ENCODE measurements around the gene TROAP. TPM values are rescaled to one million over a fixed set of nuclear protein-coding genes. Genes with fewer than 3 reads are reported as not detected.

TROAP gene
- total RNA-seq, 1 experiment from 2014 or later: 135 TPM

DNA sequence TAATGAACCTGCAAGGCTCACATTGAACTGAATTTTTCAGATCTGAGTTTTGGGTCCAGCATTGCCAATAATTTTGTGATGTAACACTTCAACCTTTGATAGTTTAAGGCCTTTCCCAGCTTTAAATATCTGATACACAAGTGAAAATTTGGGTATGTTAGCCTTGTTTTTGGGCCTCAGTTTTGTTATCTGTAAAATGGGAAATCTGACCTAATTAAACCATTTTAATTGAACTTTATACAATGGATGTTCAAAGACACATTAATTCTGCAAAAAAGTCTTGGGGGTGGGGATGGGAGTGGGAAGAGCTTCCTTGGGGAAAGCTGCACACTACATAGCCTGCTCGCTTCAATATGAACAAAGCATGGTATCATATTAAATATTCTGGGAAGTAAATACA, 39.0 kb downstream of the TROAP start:
- CTCF ChIA-PET: interaction anchor here (0.8 to 1.3 kb wide), 4 partner anchors 14 to 152 kb away, joined by 3 to 4 read pairs (median 4); no protein-coding TSS in a partner anchor

DNA sequence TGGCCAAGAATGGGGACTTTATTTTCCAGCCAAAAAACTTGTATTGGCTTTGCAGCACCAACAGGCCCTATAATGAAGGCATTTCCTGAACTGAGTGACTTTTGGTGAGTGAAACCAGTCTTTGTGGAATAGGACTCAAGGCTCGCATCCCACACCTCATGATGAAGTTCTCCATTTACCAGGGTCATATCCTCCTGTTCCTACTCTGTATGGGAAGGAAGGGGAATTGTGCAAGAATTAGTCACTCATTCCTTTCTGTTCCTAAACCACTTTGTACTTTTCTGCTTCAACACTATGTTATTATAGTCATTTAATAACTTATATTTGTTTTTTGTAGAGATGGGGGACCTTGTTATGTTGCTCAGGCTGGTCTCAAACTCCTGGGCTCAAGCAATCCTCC, 41.9 kb downstream of the TROAP start:
- TF ChIP-seq, protein P1, sequence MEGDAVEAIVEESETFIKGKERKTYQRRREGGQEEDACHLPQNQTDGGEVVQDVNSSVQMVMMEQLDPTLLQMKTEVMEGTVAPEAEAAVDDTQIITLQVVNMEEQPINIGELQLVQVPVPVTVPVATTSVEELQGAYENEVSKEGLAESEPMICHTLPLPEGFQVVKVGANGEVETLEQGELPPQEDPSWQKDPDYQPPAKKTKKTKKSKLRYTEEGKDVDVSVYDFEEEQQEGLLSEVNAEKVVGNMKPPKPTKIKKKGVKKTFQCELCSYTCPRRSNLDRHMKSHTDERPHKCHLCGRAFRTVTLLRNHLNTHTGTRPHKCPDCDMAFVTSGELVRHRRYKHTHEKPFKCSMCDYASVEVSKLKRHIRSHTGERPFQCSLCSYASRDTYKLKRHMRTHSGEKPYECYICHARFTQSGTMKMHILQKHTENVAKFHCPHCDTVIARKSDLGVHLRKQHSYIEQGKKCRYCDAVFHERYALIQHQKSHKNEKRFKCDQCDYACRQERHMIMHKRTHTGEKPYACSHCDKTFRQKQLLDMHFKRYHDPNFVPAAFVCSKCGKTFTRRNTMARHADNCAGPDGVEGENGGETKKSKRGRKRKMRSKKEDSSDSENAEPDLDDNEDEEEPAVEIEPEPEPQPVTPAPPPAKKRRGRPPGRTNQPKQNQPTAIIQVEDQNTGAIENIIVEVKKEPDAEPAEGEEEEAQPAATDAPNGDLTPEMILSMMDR (IDR thresholded peaks at IDR 0.05; ENCODE audit: insufficient read depth in 1 of 2, low read depth in 1 of 2, low read length in 1 of 2, severe bottlenecking in 1 of 2, unreplicated experiment in 1 of 2): no peak
- BruUV-seq (replicated peaks): no TSS peak
- peaks cover 12% of the 10 kb centered on the region for H3K36me3 Mint-ChIP-seq (ENCODE audit: insufficient read depth, unreplicated experiment)
- H3K4me3 Mint-ChIP-seq (ENCODE audit: unreplicated experiment): no peak overlapping the region
- no peaks in the 10 kb centered on the region for H3K9me3 ChIP-seq
- H3K36me3 ChIP-seq (ENCODE audit: control insufficient read depth, insufficient read depth, low read length): no peaks in the 10 kb centered on the region
- peaks cover 13% of the 10 kb centered on the region for H3K4me1 ChIP-seq
- no peaks in the 10 kb centered on the region for H3K27me3 Mint-ChIP-seq (ENCODE audit: insufficient read depth, unreplicated experiment)
- DNase-seq: no peak
- intact Hi-C loops (cut with micrococcal nuclease; ENCODE audit: unreplicated experiment): no loop called here
- H3K4me3 ChIP-seq (ENCODE audit: low read depth, low read length): no peak overlapping the region
- H3K27ac Mint-ChIP-seq (ENCODE audit: unreplicated experiment): no peak overlapping the region
- POLR2A ChIA-PET: no interaction called here
- no peaks in the 10 kb centered on the region for H3K27me3 ChIP-seq (replicated peaks; ENCODE audit: control insufficient read depth, insufficient read depth, low read length)
- H3K9me3 Mint-ChIP-seq (ENCODE audit: unreplicated experiment): no peaks in the 10 kb centered on the region
- H3K4me1 Mint-ChIP-seq (ENCODE audit: low read depth, unreplicated experiment): no peaks in the 10 kb centered on the region
- CTCF ChIA-PET: interaction anchor here (0.6 kb wide), 1 partner anchor 33 kb away, joined by 3 read pairs; no protein-coding TSS in a partner anchor

More for the DNA sequence above, 39.0 kb downstream of the TROAP start:
- TF ChIP-seq, protein P1 (IDR thresholded peaks at IDR 0.05; ENCODE audit: insufficient read depth in 1 of 2, low read depth in 1 of 2, low read length in 1 of 2, severe bottlenecking in 1 of 2, unreplicated experiment in 1 of 2): no peak
- intact Hi-C loops (cut with micrococcal nuclease; ENCODE audit: unreplicated experiment): no loop called here
- BruUV-seq (replicated peaks): no TSS peak
- Histone ChIP-seq H3K36me3 (ENCODE audit: control insufficient read depth, insufficient read depth, low read length) (no peaks in the 10 kb centered on the region), H3K4me3 (ENCODE audit: low read depth, low read length) (no peak overlapping the region), H3K27me3 (replicated peaks; ENCODE audit: control insufficient read depth, insufficient read depth, low read length) (no peaks in the 10 kb centered on the region), H3K9me3 (no peaks in the 10 kb centered on the region), H3K4me1 (no peaks in the 10 kb centered on the region)
- no peaks in the 10 kb centered on the region for H3K9me3 Mint-ChIP-seq (ENCODE audit: unreplicated experiment)
- H3K27ac Mint-ChIP-seq (ENCODE audit: unreplicated experiment): no peak overlapping the region
- peaks cover 9% of the 10 kb centered on the region for H3K36me3 Mint-ChIP-seq (ENCODE audit: insufficient read depth, unreplicated experiment)
- H3K4me3 Mint-ChIP-seq (ENCODE audit: unreplicated experiment): no peak overlapping the region
- POLR2A ChIA-PET: no interaction called here
- peaks cover 9% of the 10 kb centered on the region for H3K4me1 Mint-ChIP-seq (ENCODE audit: low read depth, unreplicated experiment)
- DNase-seq: no peak
- H3K27me3 Mint-ChIP-seq (ENCODE audit: insufficient read depth, unreplicated experiment): no peaks in the 10 kb centered on the region

DNA sequence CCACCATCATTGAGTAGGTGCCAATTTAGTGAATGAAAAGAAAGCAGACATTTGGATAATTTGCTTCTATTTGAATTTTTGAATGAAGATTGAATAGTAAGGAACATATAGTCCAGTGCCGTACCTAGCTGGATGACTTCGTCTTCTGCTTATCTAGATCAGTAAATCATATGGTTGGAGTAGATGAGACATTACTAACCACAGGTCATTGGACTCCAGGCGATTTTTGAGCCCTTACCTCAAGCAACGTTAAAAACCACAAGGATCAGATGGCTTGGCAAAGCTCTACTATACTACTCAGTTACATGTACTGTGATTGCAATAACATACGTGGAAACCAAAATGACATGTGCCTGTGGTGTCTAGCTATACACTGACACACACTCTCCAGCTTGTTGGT, 42.5 kb downstream of the TROAP start:
- Mint-ChIP-seq H3K4me3 (ENCODE audit: unreplicated experiment) (peak overlapping the region; percentile 75), H3K36me3 (ENCODE audit: insufficient read depth, unreplicated experiment) (peaks cover 12% of the 10 kb centered on the region), H3K27ac (ENCODE audit: unreplicated experiment) (peak overlapping the region; percentile 38), H3K9me3 (ENCODE audit: unreplicated experiment) (no peaks in the 10 kb centered on the region), H3K27me3 (ENCODE audit: insufficient read depth, unreplicated experiment) (no peaks in the 10 kb centered on the region), H3K4me1 (ENCODE audit: low read depth, unreplicated experiment) (no peaks in the 10 kb centered on the region)
- no peak for DNase-seq
- Histone ChIP-seq H3K4me3 (ENCODE audit: low read depth, low read length) (peak overlapping the region; percentile 88), H3K27me3 (replicated peaks; ENCODE audit: control insufficient read depth, insufficient read depth, low read length) (no peaks in the 10 kb centered on the region), H3K9me3 (no peaks in the 10 kb centered on the region), H3K36me3 (ENCODE audit: control insufficient read depth, insufficient read depth, low read length) (no peaks in the 10 kb centered on the region), H3K4me1 (peaks cover 17% of the 10 kb centered on the region)
- ChIA-PET POLR2A (interaction anchor here (0.6 to 1.2 kb wide), 2 partner anchors 149 to 253 kb away, joined by 3 to 4 read pairs; no protein-coding TSS in a partner anchor), CTCF (no interaction called here)
- no TSS peak for BruUV-seq (replicated peaks)
- intact Hi-C loops (cut with micrococcal nuclease; ENCODE audit: unreplicated experiment): no loop called here
- TF ChIP-seq, protein P1 (IDR thresholded peaks at IDR 0.05; ENCODE audit: insufficient read depth in 1 of 2, low read depth in 1 of 2, low read length in 1 of 2, severe bottlenecking in 1 of 2, unreplicated experiment in 1 of 2): no peak
